Islet of Langerhans (tissue), 1 donor: ENCODE data around the gene EIPR1.
"Not testable (repeated sequence)": the region's sequence is repeated elsewhere in the genome, so short reads cannot be mapped to it uniquely, and the experiment has no call there.

Source experiments
- FAIRE-seq: peaks from one replicate; lab custom pipeline; 2011; peaks lifted over from hg19 to GRCh38; lab: Jason Lieb, UNC

EIPR1 gene

DNA sequence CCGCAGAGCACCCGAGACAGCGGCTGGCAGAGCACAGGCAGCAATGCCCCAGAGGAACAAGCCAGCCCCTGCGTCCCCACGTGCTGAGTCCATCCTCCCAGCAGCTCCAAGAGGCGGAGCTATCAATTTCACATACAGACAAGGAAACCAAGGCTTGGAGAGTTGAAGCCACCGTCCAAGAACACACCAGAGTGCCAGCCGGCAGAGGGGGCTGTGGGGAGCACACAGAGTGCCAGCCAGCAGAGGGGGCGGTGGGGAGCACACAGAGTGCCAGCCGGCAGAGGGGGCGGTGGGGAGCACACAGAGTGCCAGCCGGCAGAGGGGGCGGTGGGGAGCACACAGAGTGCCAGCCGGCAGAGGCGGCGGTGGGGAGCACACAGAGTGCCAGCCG is 91.0 kb downstream of the EIPR1 start:
- not testable (repeated sequence) for FAIRE-seq

DNA sequence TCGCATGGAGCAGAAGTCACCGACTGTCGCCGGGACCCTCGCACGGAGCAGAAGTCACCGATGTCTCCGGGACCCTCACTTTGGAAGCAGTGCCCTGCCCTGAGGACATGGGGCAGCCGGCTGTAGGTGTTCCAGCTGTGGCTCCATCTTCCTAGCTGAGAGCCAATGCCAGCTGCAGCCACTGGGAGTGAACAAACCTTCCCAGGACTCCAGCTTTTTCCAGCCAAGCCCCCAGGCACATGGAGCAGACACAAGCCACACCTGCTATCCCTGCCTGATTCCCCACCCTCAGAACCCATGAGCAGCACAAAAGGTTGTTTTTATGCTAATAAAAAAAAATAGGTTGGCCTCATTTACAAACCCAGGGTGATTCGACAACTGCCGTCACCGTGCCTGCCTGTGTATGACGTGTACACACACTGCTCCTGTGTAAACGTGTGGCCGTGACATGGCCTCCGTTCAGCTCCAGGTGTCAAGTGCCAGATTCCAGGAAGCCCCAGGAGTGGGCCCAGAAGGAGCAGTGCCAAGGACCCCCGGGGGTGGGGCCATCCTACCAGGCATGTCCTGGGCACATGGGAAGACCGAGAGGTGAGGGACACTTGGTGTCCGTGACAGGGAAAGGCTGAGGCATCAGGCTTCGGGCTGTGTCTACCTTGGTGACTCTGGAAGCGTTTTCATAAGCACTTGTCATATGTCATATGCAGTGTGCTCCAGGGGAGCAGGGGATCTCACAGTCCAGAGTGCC is 91.5 kb downstream of the EIPR1 start:
- no peak for FAIRE-seq

DNA sequence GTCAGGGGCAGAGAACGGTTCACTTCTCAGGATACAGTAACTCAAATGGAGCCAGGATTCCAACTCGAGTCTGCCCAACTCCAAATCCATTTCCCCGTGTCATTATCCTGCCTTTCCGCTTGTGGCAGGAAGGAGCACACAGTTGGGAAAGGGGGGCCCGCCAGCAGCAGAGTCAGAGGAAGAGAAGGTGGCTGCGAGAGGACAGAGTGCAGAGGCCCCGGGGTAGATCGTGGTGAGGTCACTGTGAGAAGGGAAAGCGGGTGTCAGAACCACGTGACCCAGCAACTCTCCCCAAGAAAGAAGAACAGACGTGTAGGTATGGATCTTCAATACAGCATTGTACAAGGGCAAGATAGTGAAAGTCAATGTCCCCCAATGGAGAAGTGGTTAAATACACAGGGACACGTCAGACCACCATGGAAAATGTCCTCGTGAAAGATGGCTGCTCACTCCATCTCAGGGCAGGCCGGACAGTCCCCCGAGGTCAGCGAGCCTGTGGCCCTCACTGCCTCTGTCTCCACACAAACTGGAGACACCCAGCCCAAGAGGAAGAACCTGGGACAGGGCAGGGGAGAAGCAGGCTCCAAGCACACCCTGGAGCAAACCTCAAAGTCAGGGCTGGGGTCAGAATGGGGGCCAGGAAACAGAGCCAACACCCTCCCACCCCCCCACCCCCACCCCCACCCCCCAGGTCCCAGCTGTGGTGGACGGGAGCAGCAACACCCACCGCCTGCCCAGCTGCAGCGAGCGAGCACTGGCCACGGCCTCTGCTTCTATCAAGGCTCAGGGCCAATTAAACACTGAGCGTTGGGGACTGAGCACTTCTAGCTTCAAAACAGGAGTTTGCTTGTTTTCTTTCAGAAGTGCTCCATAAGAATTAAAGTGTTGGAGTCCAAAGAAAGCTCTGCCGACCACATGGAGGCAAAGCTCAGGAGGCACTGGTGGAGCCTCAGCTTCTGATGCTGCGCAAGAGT is 92.7 kb downstream of the EIPR1 start:
- no peak for FAIRE-seq

GRCh38 chr2:3283876-3284656 is 93.6 kb downstream of the EIPR1 start:
- not testable (repeated sequence) for FAIRE-seq

- FAIRE-seq, result no peak
Measured at GRCh38 chr2:3283206-3283605, 94.4 kb downstream of the EIPR1 start.

DNA sequence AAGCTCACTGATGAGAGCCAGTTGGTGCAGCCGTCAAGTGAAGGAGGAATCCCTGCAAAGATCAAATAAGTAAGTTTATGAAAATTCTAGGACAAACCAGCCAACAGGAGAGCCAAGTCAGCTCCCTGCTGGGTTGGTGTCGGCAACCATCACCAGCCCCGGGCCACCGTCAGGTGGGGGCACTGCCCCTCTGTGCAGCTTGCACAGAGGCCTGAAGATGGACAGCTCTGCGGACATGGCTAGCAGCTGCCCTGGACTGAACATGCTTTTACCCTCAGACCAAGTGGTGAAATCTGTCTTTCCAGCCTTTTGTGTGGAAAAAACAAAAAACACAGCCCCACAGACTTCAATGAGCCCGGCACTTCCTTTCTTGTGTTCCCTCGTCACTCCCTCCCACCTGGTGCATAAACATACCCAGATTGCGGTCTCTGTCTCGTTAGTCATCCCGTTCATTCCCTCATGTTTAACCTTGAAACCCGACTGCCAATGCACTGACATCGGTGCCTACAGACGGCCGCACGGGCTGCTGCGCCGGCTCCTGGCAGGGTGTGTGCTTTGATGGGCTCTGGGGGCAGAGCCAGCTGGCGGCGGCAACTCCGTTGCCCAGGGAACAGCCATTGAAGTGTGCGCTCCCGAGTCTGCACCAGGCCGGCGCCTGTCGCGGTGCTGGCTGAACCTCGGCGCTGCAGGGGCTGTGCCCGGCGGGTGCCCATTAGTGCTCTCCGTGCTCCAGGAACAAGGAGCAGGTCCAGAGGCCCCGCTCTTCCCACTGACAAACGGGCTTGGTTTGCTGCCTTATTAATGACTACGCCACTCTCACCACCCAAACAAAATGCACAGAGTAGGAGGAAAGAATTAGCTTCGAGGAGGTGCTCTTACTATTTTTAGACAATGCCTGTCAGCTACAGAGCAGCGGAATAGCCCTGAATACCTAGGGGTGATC is 95.3 kb downstream of the EIPR1 start:
- FAIRE-seq, result no peak

DNA sequence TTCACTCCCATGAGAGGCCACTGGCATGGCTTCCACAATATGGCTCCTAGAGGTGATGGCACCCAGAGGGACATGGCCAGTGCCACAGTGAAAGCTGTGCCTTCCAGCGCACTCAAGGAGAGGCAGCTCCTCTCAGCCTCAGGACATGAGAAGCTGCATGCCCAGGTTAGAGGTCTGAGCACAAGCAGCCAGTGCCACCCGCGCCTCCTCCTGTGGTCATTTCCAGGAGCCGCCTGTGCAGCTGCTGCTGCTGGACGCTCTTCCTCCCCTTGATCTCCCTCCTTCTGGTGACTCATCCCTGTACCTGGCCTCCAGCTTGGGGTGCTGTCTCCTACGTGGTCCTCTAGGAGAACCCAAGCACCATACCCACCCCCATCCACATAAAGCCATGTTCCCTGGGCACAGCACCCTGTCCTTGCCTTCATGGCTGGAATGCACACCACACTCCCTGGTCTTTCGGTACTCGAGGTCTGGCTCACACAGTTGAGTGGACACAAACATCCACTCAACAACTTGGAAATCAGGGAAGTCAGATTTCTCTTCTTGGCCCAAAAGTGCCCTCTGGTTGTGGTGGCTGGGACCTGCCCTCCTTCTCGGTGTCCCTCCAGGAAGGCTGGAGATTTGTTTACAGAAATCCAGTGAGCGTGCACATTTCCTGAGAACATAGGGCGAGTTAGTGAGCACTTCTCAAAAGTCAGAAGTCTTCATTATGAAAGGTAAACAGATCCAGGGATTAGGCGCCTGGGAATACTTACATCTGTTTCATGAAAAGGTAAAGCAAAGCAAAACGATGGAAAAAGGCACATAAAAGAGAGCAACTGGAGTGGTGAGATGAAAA is 96.7 kb downstream of the EIPR1 start:
- no peak for FAIRE-seq

- FAIRE-seq, result no peak
Measured at GRCh38 chr2:3280197-3280596, 97.4 kb downstream of the EIPR1 start.

DNA sequence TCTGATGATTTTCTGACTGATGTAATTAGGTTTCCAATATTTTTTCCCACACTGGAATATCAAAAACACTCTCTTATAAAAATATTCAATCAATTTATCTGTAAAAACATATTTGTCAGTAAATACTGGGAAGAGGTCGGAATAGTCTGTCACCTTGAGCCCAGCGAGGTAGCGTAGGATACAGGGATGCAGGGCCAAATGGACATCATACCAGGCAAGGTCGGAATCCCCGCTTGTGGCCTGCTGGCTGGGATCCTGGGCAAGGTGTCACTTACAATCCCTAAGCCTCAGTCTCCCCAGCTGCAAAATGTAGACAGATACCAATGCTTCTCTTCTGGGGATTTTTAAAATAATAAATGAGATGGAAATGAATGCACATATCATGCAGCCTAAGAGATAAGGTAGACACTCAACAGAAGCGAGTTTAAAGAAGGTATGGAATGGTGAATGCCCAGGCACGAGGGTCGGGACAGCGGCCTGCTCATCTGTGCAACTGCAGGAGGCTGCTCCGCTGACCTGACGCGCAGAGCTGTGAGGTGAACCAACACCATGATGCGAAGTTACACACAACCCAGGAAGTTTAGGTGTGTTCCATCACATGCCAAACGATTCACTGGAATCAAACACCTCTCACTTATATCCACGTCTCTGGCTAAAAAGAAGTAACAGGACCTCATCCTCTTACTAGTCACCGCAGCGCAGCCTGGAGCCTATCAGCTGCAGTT is 98.2 kb downstream of the EIPR1 start:
- FAIRE-seq, result no peak

DNA sequence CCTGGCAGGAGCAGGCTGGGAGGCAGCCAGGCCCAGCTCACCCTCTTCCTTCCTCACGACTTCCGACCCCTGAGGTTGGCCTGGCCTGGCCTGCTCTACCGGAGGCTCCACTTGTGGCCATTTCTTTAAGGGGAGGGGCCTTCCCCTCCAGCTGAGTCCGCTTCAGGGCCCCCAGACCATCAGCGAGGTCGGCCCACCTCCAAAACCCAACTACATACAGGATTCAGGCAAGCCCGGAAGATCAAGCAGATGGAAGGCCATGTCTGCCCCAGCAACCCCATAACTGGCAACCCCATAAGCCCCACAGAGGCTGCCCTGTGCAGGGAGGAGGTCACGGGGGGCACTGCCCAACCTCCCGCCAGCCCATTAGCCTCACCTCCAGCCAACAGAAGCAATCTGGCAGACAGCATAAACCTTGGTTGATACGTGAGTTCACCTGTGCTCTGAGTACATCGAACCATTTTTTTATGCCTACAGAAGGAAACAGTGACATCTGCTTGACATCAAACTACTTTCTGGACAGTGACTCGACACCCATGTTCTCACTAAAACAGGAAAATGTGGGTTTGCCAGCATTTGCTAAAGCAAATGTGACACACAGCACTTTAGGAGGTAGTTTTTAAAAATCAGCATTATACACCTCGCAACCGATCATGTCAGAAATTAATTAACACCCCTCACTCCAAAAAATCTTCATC is 98.9 kb downstream of the EIPR1 start:
- FAIRE-seq, result no peak

DNA sequence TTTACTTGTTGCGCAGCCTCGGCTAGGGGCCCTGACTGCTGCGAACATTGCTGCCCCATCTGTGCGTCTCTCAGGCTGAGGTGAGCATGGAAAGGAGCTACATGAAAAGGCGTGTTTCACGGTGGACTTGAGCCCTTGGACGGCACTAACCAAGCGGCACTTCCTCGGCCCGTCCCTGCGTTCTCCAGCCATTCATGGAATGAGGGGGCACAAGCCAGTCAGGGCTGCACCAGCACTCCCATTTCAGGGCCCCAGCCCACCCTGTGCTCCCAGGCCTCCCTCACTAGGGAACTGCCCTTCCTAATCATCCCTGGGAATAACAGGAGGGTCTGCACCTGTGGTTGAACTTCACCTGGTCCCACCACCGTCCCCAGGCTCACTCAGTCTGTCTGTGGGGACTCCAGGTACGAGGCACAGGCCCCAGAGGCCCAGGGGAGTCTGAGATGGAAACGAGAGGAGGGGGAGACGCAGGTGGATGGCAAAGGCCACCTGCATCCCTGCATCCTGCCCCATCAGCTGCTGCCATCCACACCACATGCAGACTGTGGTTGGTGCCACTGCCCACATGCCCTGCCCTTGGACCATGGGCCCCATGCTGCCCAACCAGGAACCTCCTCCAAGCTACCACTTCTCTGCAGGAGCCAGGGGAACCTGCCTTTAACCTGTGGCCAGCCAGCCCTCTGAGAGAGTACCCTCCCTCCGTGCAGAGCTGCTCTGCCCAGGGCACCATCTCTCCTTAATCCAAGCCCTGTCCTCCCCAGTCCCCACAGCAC is 99.7 kb downstream of the EIPR1 start:
- no peak for FAIRE-seq

- FAIRE-seq, result no peak
Measured at GRCh38 chr2:3277050-3277747, 100.4 kb downstream of the EIPR1 start.

- FAIRE-seq, result no peak
Measured at GRCh38 chr2:3272761-3273160, 104.9 kb downstream of the EIPR1 start.

- no peak for FAIRE-seq
Measured at GRCh38 chr2:3270095-3270478, 107.5 kb downstream of the EIPR1 start.

GRCh38 chr2:3269425-3270094 is 108.1 kb downstream of the EIPR1 start:
- no peak for FAIRE-seq

DNA sequence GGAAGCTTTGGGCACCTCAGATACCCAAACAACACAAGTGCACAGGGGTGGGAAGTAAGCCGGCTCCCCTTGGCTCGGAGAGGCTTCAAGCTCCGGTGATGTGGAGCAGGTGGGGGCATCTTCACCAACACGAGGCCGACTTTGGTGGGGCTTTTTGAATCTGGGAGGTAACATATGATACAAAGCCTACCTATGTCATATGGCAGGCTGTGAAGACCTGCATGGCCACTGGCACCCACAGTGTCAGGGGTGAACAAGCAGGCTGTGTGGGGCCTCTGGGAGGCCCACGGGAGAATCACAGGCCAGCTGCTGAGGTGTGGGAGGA is 109.0 kb downstream of the EIPR1 start:
- FAIRE-seq, result no peak
